HG03196 (cell line): ENCODE results near the gene MSH2.

ENCODE experiments used
- ATAC-seq: cut with Tn5 transposase; IDR thresholded peaks from one replicate; pipeline ENCODE4 v1.9.1; 2021; ENCODE audit not compliant: unreplicated experiment

MSH2 gene

GRCh38 chr2:47530105-47530760 lies 127.3 kb downstream of the MSH2 start:
- no peak for ATAC-seq

- no peak for ATAC-seq
Measured at GRCh38 chr2:47531378-47532042, 128.6 kb downstream of the MSH2 start.
